ENCODE measurements around the gene ARTN.

ARTN gene

GRCh38 chr1:43934101-43934985 lies 742 bp downstream of the ARTN start:
- Mint-ChIP-seq H3K27ac (no peak overlapping the region), H3K4me1 (peaks cover 25 to 48% of the 10 kb centered on the region in 2 donors)

GRCh38 chr1:43934986-43935324 lies 1.4 kb downstream of the ARTN start:
- DNase-seq (no peak), ATAC-seq (replicated peaks) (no peak)
- Mint-ChIP-seq H3K36me3 (peaks cover 23% of the 10 kb centered on the region in 2 donors), H3K27me3 (peaks cover 32 to 39% of the 10 kb centered on the region in 2 donors), H3K27ac (no peak overlapping the region), H3K4me3 (no peak overlapping the region), H3K9me3 (no peaks in the 10 kb centered on the region), H3K4me1 (peaks cover 23 to 48% of the 10 kb centered on the region in 2 donors)

More at GRCh38 chr1:43934101-43934985, 742 bp downstream of the ARTN start:
- peaks cover 18 to 21% of the 10 kb centered on the region in 2 donors for H3K36me3 Mint-ChIP-seq
- H3K4me3 Mint-ChIP-seq: peak overlapping the region; percentile 46 to 63
- ATAC-seq (replicated peaks) (peak; percentile 62 to 70), DNase-seq (peak; percentile 33)
- H3K9me3 Mint-ChIP-seq: no peaks in the 10 kb centered on the region
- H3K27me3 Mint-ChIP-seq: peaks cover 32 to 39% of the 10 kb centered on the region in 2 donors

- Mint-ChIP-seq H3K9me3 (no peaks in the 10 kb centered on the region), H3K4me1 (peaks cover 25 to 48% of the 10 kb centered on the region in 2 donors), H3K36me3 (peaks cover 27% of the 10 kb centered on the region in 2 donors), H3K27ac (no peak overlapping the region), H3K27me3 (peaks cover 32 to 39% of the 10 kb centered on the region in 2 donors), H3K4me3 (peak overlapping the region; percentile 66 to 84)
- ATAC-seq (replicated peaks): peak in 1 of 2 donors; percentile 3
- DNase-seq: no peak
These were observed 2.3 kb downstream of the ARTN start for GRCh38 chr1:43935711-43936427.

GRCh38 chr1:43936431-43937151 lies 3.0 kb downstream of the ARTN start:
- no peak for DNase-seq
- H3K9me3 Mint-ChIP-seq: no peaks in the 10 kb centered on the region
- peak overlapping the region; percentile 83 to 84 for H3K4me3 Mint-ChIP-seq
- H3K27me3 Mint-ChIP-seq: peaks cover 32 to 39% of the 10 kb centered on the region in 2 donors
- ATAC-seq (replicated peaks): peak; percentile 58 to 60
- H3K36me3 Mint-ChIP-seq: peaks cover 24 to 27% of the 10 kb centered on the region in 2 donors
- H3K27ac Mint-ChIP-seq: peak overlapping the region; percentile 75
- H3K4me1 Mint-ChIP-seq: peaks cover 25 to 48% of the 10 kb centered on the region in 2 donors

- H3K27me3 Mint-ChIP-seq: peaks cover 32 to 38% of the 10 kb centered on the region in 2 donors
- ATAC-seq (replicated peaks): no peak
- H3K4me1 Mint-ChIP-seq: peaks cover 25 to 48% of the 10 kb centered on the region in 2 donors
- H3K36me3 Mint-ChIP-seq: peaks cover 21 to 30% of the 10 kb centered on the region in 2 donors
- DNase-seq: no peak
- no peaks in the 10 kb centered on the region for H3K9me3 Mint-ChIP-seq
- H3K27ac Mint-ChIP-seq: no peak overlapping the region
- no peak overlapping the region for H3K4me3 Mint-ChIP-seq
These were observed 3.7 kb downstream of the ARTN start for GRCh38 chr1:43937179-43937865.

DNA sequence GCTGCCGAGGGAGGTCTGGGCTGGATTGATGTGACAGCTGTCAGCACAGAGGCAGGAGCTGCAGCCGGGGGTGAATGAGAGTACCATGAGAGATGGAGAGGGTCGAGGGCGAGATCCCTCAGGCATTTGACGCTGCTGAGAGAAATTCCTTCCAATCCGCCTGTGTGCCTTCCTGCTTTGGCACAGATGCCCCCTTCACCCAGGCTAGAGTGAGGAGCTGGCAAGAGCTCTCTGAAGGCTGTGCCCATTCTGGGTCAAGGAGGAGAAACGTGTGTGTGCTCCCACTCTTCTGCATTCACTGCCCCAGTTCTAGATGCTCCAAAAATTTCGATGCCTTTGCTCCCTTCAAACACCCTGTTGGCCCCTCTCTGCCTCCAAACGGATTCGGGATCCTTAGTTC lies 4.8 kb downstream of the ARTN start:
- Mint-ChIP-seq H3K27ac (no peak overlapping the region), H3K4me3 (no peak overlapping the region), H3K9me3 (no peaks in the 10 kb centered on the region)

GRCh38 chr1:43938892-43939587 lies 5.4 kb downstream of the ARTN start:
- no peak for DNase-seq
- H3K4me3 Mint-ChIP-seq: no peak overlapping the region
- peaks cover 23 to 31% of the 10 kb centered on the region in 2 donors for H3K36me3 Mint-ChIP-seq
- no peaks in the 10 kb centered on the region for H3K9me3 Mint-ChIP-seq
- ATAC-seq (replicated peaks): no peak
- peaks cover 18 to 21% of the 10 kb centered on the region in 2 donors for H3K27me3 Mint-ChIP-seq
- H3K27ac Mint-ChIP-seq: no peak overlapping the region
- peaks cover 23 to 34% of the 10 kb centered on the region in 2 donors for H3K4me1 Mint-ChIP-seq

More for the DNA sequence above, 4.8 kb downstream of the ARTN start:
- ATAC-seq (replicated peaks) (no peak), DNase-seq (no peak)
- H3K36me3 Mint-ChIP-seq: peaks cover 23 to 31% of the 10 kb centered on the region in 2 donors
- H3K4me1 Mint-ChIP-seq: peaks cover 27 to 41% of the 10 kb centered on the region in 2 donors
- H3K27me3 Mint-ChIP-seq: peaks cover 22 to 27% of the 10 kb centered on the region in 2 donors

DNA sequence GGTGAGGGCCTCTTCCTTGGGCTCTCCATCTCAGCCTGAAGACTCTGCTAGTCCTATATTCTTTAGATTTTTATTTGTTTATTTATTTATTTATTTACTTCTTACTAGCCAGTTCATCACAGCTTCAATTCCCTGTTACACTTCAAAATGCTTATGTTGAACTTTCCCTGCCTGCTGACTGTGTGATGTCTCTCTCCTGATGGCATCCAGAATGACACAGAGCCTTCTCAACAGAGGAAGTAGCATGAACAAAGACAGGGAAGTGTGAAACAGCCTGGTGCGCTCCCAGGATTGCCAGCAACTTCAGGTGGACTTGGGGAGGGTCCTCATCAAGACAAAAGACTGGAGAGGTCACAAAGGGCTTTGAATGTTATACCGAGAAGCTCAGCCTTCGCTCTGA lies 8.8 kb downstream of the ARTN start:
- Mint-ChIP-seq H3K27me3 (no peaks in the 10 kb centered on the region), H3K9me3 (no peaks in the 10 kb centered on the region), H3K27ac (no peak overlapping the region), H3K36me3 (peaks cover 23 to 37% of the 10 kb centered on the region in 2 donors), H3K4me1 (peaks cover 22 to 38% of the 10 kb centered on the region in 2 donors), H3K4me3 (no peak overlapping the region)
- no peak for ATAC-seq (replicated peaks)
- DNase-seq: no peak

- peaks cover 36 to 49% of the 10 kb centered on the region in 2 donors for H3K4me1 Mint-ChIP-seq
- no peaks in the 10 kb centered on the region for H3K9me3 Mint-ChIP-seq
- ATAC-seq (replicated peaks): no peak
- H3K36me3 Mint-ChIP-seq: peaks cover 15 to 25% of the 10 kb centered on the region in 2 donors
- DNase-seq: no peak
- H3K4me3 Mint-ChIP-seq: peak overlapping the region; percentile 5 to 59
- H3K27ac Mint-ChIP-seq: no peak overlapping the region
- H3K27me3 Mint-ChIP-seq: no peaks in the 10 kb centered on the region
These were observed 11.3 kb downstream of the ARTN start for GRCh38 chr1:43944860-43945259.

DNA sequence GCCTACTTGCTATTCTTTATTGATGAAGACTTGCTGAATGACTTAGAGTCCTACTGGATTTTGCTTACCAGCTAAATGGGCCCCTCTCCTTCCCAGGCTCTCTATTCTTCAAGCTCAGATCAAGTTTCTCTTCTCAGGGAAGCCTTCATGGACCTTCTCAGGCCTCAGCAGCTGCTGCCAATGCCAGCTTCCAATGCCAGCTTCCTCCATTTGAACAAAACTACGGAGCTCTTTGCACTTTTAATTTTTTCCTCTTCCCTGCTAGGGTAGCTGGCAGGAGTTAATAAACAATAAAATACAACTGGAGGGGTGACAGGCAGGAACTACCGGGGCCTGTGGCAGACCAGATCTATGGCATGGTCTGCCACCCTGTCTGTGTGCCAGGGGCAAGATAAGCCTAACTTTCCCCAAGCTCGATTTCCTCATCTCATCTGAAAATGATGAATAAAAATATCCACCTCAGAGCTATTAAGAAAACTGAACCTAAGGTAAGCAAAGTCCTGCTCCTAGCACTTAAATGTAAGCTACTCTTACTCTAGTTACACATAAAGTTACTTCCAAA lies 12.2 kb downstream of the ARTN start:
- Mint-ChIP-seq H3K27ac (peak overlapping the region; percentile 99), H3K9me3 (no peaks in the 10 kb centered on the region), H3K36me3 (peaks cover 16 to 28% of the 10 kb centered on the region in 2 donors), H3K4me1 (peaks cover 40 to 58% of the 10 kb centered on the region in 2 donors), H3K4me3 (peak overlapping the region; percentile 89 to 98), H3K27me3 (no peaks in the 10 kb centered on the region)
- DNase-seq (no peak), ATAC-seq (replicated peaks) (no peak)

DNA sequence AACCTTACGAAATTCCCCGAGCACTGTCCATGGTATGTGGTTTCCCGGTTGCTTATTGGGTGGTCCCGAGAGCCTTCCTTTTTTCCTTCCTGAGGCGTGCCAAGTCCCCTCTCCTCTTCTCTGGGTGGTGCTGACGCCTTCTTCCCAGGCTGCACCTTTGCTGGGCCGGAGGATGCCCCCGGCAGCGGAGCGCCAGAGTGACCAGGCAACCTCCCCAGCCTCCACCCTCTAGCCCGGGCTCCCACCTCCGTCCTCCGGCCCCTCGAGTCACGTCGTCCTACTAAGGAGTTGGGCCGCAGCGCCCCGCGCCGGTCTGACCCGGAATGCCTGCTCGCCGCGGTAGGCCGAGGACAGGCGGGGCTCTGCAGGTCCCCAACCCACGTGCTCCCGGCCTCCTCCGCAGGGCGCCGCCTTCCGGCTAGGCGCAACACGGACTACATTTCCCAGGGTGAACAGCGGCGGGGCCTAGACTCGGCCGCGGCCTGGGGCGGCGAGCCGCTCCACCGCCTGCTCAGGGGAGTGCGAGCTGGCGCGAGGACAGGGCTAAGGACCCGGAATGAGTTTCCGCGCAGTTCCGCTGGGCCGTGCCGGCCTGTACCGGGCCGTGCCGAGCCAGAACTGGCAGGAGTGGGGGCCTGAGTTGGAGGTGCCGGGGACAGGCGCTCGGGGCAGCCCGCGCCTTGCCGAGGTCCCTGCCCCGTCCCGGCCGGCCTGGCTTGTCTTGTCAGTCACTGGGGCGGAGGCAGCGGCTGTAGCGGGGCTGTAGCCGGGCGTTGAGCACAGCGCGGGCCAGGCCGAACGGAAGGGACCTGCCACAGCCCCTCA lies 12.8 kb downstream of the ARTN start, which contains the start of gene IPO13:
Gene IPO13 (plus strand): TSS at position 715 of the 825 bp plus-strand sequence. CDS start 651 bp downstream, outside the sequence.
- no peaks in the 10 kb centered on the region for H3K27me3 Mint-ChIP-seq
- peaks cover 47 to 65% of the 10 kb centered on the region in 2 donors for H3K4me1 Mint-ChIP-seq
- H3K27ac Mint-ChIP-seq: peak within 1 kb of the TSS; percentile 99
- peak within 1 kb of the TSS; percentile 89 to 98 for H3K4me3 Mint-ChIP-seq
- DNase-seq (peak; percentile 97), ATAC-seq (replicated peaks) (peak; percentile 96)
- peaks cover 21 to 34% of the 10 kb centered on the region in 2 donors for H3K36me3 Mint-ChIP-seq
- no peaks in the 10 kb centered on the region for H3K9me3 Mint-ChIP-seq

Measured in stimulated activated naive B cell treated with anti-CD40 and anti-IgM and Interleukin-4, amounts not matched to agents 10 μg/mL and 1 μg/mL and 100 μg/mL, for 72 hours (primary cell).